ENCODE results near the gene IL13.

The IL13 gene

DNA sequence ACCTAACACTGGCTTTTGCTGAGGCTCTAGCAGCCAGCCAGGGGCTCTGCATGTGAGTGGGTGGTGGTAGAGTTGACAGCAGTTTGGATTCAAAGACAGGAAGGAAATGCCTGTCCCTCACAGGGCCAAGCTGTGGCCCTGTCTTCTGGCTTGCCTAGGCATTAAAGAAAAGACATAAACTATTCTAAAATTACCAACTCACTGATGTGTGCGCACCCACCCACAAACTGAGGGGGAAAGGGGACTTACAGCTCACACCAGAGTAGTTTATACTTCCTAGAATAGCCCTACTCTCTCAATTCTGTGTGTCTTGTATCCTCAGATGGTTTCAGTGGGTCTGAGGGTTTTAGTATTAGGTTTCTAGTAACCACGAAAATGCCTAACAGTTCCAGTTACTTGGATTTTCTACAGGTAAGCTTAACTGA lies 18.3 kb upstream of the IL13 start:
- Histone ChIP-seq H3K27me3 (replicated peaks; ENCODE audit: control insufficient read depth, insufficient read depth, low read length) (no peaks in the 10 kb centered on the region), H3K4me3 (replicated peaks; ENCODE audit: low read depth, low read length) (no peak overlapping the region), H3K36me3 (ENCODE audit: control insufficient read depth, insufficient read depth, low read length) (peaks cover 9% of the 10 kb centered on the region)
- TF ChIP-seq, protein P1, sequence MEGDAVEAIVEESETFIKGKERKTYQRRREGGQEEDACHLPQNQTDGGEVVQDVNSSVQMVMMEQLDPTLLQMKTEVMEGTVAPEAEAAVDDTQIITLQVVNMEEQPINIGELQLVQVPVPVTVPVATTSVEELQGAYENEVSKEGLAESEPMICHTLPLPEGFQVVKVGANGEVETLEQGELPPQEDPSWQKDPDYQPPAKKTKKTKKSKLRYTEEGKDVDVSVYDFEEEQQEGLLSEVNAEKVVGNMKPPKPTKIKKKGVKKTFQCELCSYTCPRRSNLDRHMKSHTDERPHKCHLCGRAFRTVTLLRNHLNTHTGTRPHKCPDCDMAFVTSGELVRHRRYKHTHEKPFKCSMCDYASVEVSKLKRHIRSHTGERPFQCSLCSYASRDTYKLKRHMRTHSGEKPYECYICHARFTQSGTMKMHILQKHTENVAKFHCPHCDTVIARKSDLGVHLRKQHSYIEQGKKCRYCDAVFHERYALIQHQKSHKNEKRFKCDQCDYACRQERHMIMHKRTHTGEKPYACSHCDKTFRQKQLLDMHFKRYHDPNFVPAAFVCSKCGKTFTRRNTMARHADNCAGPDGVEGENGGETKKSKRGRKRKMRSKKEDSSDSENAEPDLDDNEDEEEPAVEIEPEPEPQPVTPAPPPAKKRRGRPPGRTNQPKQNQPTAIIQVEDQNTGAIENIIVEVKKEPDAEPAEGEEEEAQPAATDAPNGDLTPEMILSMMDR (IDR thresholded peaks at IDR 0.05; ENCODE audit: insufficient read depth, low read length, poor library complexity, severe bottlenecking): no peak
- DNase-seq (ENCODE audit: extremely low read depth, insufficient read length): peak; percentile 56

- H3K4me3 ChIP-seq (replicated peaks; ENCODE audit: low read depth, low read length): no peak overlapping the region
- TF ChIP-seq, protein P1 (IDR thresholded peaks at IDR 0.05; ENCODE audit: insufficient read depth, low read length, poor library complexity, severe bottlenecking): no peak
- H3K27me3 ChIP-seq (replicated peaks; ENCODE audit: control insufficient read depth, insufficient read depth, low read length): no peaks in the 10 kb centered on the region
- DNase-seq (ENCODE audit: extremely low read depth, insufficient read length): no peak
- peaks cover 9% of the 10 kb centered on the region for H3K36me3 ChIP-seq (ENCODE audit: control insufficient read depth, insufficient read depth, low read length)
Observed at GRCh38 chr5:132640613-132641012, 17.4 kb upstream of the IL13 start.

- DNase-seq (ENCODE audit: extremely low read depth, insufficient read length): peak; percentile 37
- no peaks in the 10 kb centered on the region for H3K27me3 ChIP-seq (replicated peaks; ENCODE audit: control insufficient read depth, insufficient read depth, low read length)
- no peak overlapping the region for H3K4me3 ChIP-seq (replicated peaks; ENCODE audit: low read depth, low read length)
- TF ChIP-seq, protein P1 (IDR thresholded peaks at IDR 0.05; ENCODE audit: insufficient read depth, low read length, poor library complexity, severe bottlenecking): no peak
- H3K36me3 ChIP-seq (ENCODE audit: control insufficient read depth, insufficient read depth, low read length): peaks cover 9% of the 10 kb centered on the region
Observed at GRCh38 chr5:132641241-132641723, 16.7 kb upstream of the IL13 start.

DNA sequence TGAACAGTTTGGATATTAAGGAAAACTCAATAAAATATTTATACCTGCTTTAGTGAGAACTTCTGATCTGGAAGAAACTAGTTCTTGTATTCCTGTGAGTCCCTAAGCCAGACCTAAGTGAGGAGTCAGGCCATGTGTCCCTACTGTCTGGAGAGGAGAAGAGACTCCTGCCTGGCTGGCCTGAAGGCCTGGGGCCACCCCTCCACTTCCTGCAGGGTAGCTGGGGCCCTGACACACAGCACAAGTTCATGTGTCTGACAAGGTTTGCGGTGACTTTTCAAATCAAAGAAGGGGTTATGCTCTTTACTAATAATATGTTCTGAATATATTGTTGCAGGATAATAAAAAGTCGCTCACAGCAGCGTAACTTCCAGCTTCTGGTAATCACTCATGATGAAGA lies 16.1 kb upstream of the IL13 start:
- Histone ChIP-seq H3K4me3 (replicated peaks; ENCODE audit: low read depth, low read length) (no peak overlapping the region), H3K27me3 (replicated peaks; ENCODE audit: control insufficient read depth, insufficient read depth, low read length) (no peaks in the 10 kb centered on the region), H3K36me3 (ENCODE audit: control insufficient read depth, insufficient read depth, low read length) (peaks cover 9% of the 10 kb centered on the region)
- TF ChIP-seq, protein P1 (IDR thresholded peaks at IDR 0.05; ENCODE audit: insufficient read depth, low read length, poor library complexity, severe bottlenecking): no peak
- DNase-seq (ENCODE audit: extremely low read depth, insufficient read length): no peak

DNA sequence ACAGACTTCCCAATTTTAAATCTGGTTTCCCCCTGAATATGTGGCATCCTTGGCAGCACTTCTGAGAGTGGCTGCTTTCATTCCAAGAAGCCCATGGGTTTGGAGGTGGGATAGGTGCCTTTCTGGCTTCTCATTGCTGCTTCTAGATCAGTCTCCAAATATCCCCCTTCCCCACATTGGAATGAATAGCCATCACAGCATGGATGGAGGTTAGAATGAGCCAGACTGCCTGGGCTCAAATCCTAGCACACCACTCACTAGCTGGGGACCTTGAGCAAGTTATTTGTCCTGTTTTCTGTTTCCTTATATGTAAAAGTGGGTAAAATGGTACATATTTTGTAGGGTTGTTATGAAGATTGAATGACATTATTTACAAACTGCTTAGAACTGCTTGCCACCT lies 13.8 kb upstream of the IL13 start:
- TF ChIP-seq, protein P1 (IDR thresholded peaks at IDR 0.05; ENCODE audit: insufficient read depth, low read length, poor library complexity, severe bottlenecking): no peak
- peaks cover 6% of the 10 kb centered on the region for H3K36me3 ChIP-seq (ENCODE audit: control insufficient read depth, insufficient read depth, low read length)

More for the DNA sequence above, 13.8 kb upstream of the IL13 start:
- Histone ChIP-seq H3K4me3 (replicated peaks; ENCODE audit: low read depth, low read length) (no peak overlapping the region), H3K27me3 (replicated peaks; ENCODE audit: control insufficient read depth, insufficient read depth, low read length) (no peaks in the 10 kb centered on the region)
- DNase-seq (ENCODE audit: extremely low read depth, insufficient read length): no peak
